Peyer's patch (tissue), 4 donors: Measurements from ENCODE around the gene IFNG.

Experiments
- POLR2A ChIP-seq, 2 donors: fragments of 450-650 bp; IDR thresholded peaks; one replicate each; pipeline ENCODE4 v1.5.1; 2017; ENCODE audit warnings: antibody characterized with exemption in 2 of 2, mild to moderate bottlenecking in 2 of 2, moderate library complexity in 2 of 2
- TF ChIP-seq, protein P1 (sequence below), 6 experiments: fragments of 450-650 bp in 4 of 6; fragments of 200-600 bp in 2 of 6; sonication (generic) in 1 of 6; IDR thresholded peaks; one replicate each; pipeline ENCODE4 v1.5.1; 2017 to 2019; ENCODE audit warnings: antibody characterized with exemption in 6 of 6, mild to moderate bottlenecking in 3 of 6, moderate library complexity in 1 of 6

DNA sequence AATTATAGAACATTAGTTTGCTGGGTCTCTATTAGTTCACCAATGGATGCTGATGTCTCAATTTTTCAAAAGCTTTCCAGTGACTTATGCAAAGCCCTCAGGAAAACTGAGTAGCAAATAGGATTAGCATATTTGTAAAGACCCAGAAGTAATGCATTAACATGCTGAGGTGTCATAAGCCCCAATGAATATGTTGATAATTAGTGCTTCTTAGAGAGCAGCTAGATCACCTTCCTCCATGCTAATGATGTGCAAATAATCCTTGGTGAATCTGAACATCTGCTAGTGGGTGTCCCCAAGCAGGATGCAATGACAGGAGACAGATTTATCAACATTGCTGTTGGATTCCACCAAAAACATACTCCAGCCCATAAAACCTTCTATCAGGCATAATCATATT, 19.0 kb downstream of the IFNG start:
- TF ChIP-seq, protein P1, sequence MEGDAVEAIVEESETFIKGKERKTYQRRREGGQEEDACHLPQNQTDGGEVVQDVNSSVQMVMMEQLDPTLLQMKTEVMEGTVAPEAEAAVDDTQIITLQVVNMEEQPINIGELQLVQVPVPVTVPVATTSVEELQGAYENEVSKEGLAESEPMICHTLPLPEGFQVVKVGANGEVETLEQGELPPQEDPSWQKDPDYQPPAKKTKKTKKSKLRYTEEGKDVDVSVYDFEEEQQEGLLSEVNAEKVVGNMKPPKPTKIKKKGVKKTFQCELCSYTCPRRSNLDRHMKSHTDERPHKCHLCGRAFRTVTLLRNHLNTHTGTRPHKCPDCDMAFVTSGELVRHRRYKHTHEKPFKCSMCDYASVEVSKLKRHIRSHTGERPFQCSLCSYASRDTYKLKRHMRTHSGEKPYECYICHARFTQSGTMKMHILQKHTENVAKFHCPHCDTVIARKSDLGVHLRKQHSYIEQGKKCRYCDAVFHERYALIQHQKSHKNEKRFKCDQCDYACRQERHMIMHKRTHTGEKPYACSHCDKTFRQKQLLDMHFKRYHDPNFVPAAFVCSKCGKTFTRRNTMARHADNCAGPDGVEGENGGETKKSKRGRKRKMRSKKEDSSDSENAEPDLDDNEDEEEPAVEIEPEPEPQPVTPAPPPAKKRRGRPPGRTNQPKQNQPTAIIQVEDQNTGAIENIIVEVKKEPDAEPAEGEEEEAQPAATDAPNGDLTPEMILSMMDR (IDR thresholded peaks at IDR 0.05), result no peak
- TF ChIP-seq POLR2A (IDR thresholded peaks at IDR 0.05), result no peak
